ENCODE data around the gene FAM222A. TPM values are rescaled to one million over a fixed set of nuclear protein-coding genes. Genes with fewer than 3 reads are reported as not detected.

FAM222A gene
- total and polyA plus RNA-seq, 2 of the 8 experiments (the other 6 are each of a cell fraction or from before 2014, with no cell fraction given) = 0.94 to 1.1 TPM

DNA sequence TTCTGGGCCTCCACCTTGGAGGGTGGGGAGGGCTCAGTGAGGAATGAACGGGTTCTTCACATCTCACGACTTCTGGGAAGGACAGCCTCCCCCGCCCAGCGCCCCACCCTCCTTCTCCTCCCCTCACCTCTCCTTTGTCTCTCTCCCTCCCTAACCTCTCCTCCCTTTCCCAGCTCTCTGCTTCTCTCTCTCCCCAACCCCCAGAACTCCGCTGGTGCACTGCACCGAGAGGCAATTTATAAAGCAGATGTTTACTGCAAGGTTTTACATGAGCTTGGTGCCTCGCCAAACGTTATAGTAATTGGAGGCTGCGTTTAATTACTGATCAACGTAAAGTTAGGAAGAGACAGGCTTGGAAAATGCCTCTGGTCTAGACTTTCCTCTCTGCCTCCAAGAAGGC, 42.9 kb upstream of the FAM222A start:
- H2BK20ac ChIP-seq (ENCODE audit: low read length) = no peak overlapping the region
- no peaks in the 10 kb centered on the region for H3K23me2 ChIP-seq (ENCODE audit: low read depth, low read length)
- TF ChIP-seq ZNF274 (IDR thresholded peaks at IDR 0.05; ENCODE audit: borderline replicate concordance, extremely low read depth, low read length) = no peak
- TF ChIP-seq KDM4A (IDR thresholded peaks at IDR 0.05; ENCODE audit: low read depth, low read length, severe bottlenecking) = no peak
- TF ChIP-seq TAF7 (optimal IDR thresholded peaks at IDR 0.05; ENCODE audit: borderline replicate concordance, low read depth, low read length) = no peak
- TF ChIP-seq NANOG (IDR thresholded peaks at IDR 0.05; ENCODE audit: insufficient read depth, low read depth, low read length, poor library complexity, severe bottlenecking) = no peak
- TF ChIP-seq, protein P1, sequence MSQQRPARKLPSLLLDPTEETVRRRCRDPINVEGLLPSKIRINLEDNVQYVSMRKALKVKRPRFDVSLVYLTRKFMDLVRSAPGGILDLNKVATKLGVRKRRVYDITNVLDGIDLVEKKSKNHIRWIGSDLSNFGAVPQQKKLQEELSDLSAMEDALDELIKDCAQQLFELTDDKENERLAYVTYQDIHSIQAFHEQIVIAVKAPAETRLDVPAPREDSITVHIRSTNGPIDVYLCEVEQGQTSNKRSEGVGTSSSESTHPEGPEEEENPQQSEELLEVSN (IDR thresholded peaks at IDR 0.05) = no peak
- no peak for TF ChIP-seq HDAC6 (IDR thresholded peaks at IDR 0.05; ENCODE audit: low read depth, low read length)
- TF ChIP-seq JUND (IDR thresholded peaks at IDR 0.05; ENCODE audit: low read length) = no peak
- no peak for TF ChIP-seq SIRT6 (IDR thresholded peaks at IDR 0.05; ENCODE audit: low read length)
- no peak overlapping the region for H4K8ac ChIP-seq (ENCODE audit: extremely low read depth, insufficient read depth, low read length)
- no peaks in the 10 kb centered on the region; a peak in 1 of 4 replicates for H3K9me3 ChIP-seq (ENCODE audit: insufficient read depth in 2 of 2, low read depth in 1 of 2, low read length in 1 of 2)
- CTCF ChIA-PET (ENCODE audit: partially characterized antibody) = interaction anchor here (0.5 to 1.5 kb wide), 7 partner anchors 12 to 902 kb away, joined by 3 to 5 read pairs (median 4); no protein-coding TSS in a partner anchor
- no peak overlapping the region for H2AK5ac ChIP-seq (ENCODE audit: low read depth, low read length)
- peaks cover 0 to 3% (median 1%) of the 10 kb centered on the region in 4 experiments; a peak in 1 of 7 replicates for H3K4me1 ChIP-seq (replicated peaks in 1 of 4; ENCODE audit: control insufficient read depth in 3 of 4, insufficient read depth in 4 of 4, low read length in 3 of 4)
- no peaks in the 10 kb centered on the region for H3K27me3 ChIP-seq (replicated peaks in 1 of 4; ENCODE audit: control insufficient read depth in 3 of 4, extremely low read depth in 1 of 4, insufficient read depth in 3 of 4, low read length in 3 of 4)
- H4K20me1 ChIP-seq (replicated peaks in 1 of 2; ENCODE audit: control insufficient read depth in 1 of 2, insufficient read depth in 2 of 2, low read length in 2 of 2) = peaks cover 0 to 3% of the 10 kb centered on the region in 2 experiments
- 55% methylated on average over 7 of the region's 10 CpGs; no CpG with 5 or more reads in 1 of the 2 experiments for WGBS, 2 experiments (ENCODE audit: extremely low coverage in 1 of 2, insufficient coverage in 1 of 2, insufficient read length in 1 of 2, insufficient replicate concordance in 2 of 2, low coverage in 1 of 2, low lambda C conversion rate in 2 of 2, missing lambda C conversion rate in 1 of 2)
- DNase-seq (ENCODE audit: low read depth in 1 of 2, low spot score in 2 of 2) (no peak), FAIRE-seq (no peak)
- no peak overlapping the region for H3K56ac ChIP-seq (replicated peaks; ENCODE audit: insufficient read length, low read depth, low read length)
- H4K91ac ChIP-seq (replicated peaks; ENCODE audit: insufficient read length, low read length) = no peak overlapping the region
- H3K9ac ChIP-seq (replicated peaks in 1 of 4; ENCODE audit: extremely low read depth in 1 of 4, low read depth in 3 of 4, low read length in 3 of 4) = no peak overlapping the region
- no peak overlapping the region for H2BK12ac ChIP-seq (ENCODE audit: low read depth, low read length)
- H3K79me2 ChIP-seq (ENCODE audit: control insufficient read depth in 1 of 2, insufficient read depth in 2 of 2, low read length in 2 of 2) = no peaks in the 10 kb centered on the region
- H3K27ac ChIP-seq (ENCODE audit: low read depth, low read length) = no peak overlapping the region
- H2AFZ ChIP-seq (ENCODE audit: low read length) = no peak overlapping the region
- H4K5ac ChIP-seq (ENCODE audit: insufficient read length, low read depth, low read length) = no peak overlapping the region
- no peak overlapping the region for H2BK120ac ChIP-seq (replicated peaks; ENCODE audit: low read depth, low read length)
- no peak overlapping the region for H3K23ac ChIP-seq (ENCODE audit: insufficient read length)
- no peak overlapping the region for H2BK15ac ChIP-seq (ENCODE audit: low read length)
- no peak overlapping the region for H3K4ac ChIP-seq (replicated peaks; ENCODE audit: insufficient read length, low read depth, low read length)
- no peak overlapping the region for H3K18ac ChIP-seq (ENCODE audit: extremely low read depth, low read length)
- no peak overlapping the region for H2BK5ac ChIP-seq (ENCODE audit: low read depth, low read length)
- no peaks in the 10 kb centered on the region for H3K79me1 ChIP-seq (ENCODE audit: low read depth, low read length)
- H3K36me3 ChIP-seq (ENCODE audit: control insufficient read depth in 2 of 4, insufficient read depth in 4 of 4, low read length in 3 of 4) = no peaks in the 10 kb centered on the region
- H3K4me2 ChIP-seq (ENCODE audit: insufficient read depth in 1 of 2, low read depth in 2 of 2, low read length in 2 of 2) = peak overlapping the region in 1 of 2 experiments; percentile 36; a peak in 2 of 4 replicates
- H3K4me3 ChIP-seq (ENCODE audit: extremely low read depth in 1 of 4, insufficient read depth in 2 of 4, low read depth in 3 of 4, low read length in 4 of 4) = no peak overlapping the region
- no peak overlapping the region for H3K14ac ChIP-seq (ENCODE audit: insufficient read length)
- POLR2A ChIA-PET (ENCODE audit: partially characterized antibody) = interaction anchor here (0.9 to 1.6 kb wide), 3 partner anchors 9 to 100 kb away, joined by 3 to 4 read pairs (median 3); no protein-coding TSS in a partner anchor
